RWPE2 (cell line): ENCODE results near the gene SLC66A2.
"Not testable (repeated sequence)": the region's sequence is repeated elsewhere in the genome, so short reads cannot be mapped to it uniquely, and the experiment has no call there.

ENCODE experiments used
- ATAC-seq: fragments of 200-7000 bp; cut with Tn5 transposase; 3 replicates; pipeline ENCODE4 v1.9.1; 2021; ENCODE audit warnings: low read depth
- DNase-seq: peaks from one replicate; pipeline ENCODE4 v3.0.0-alpha.2; 2020; ENCODE audit warnings: low spot score
- H3K27ac ChIP-seq: fragments of 450-650 bp; 2 replicates; pipeline ENCODE4 v1.5.1; 2017; ENCODE audit warnings: mild to moderate bottlenecking; ENCODE audit not compliant: poor library complexity, severe bottlenecking
- H3K27me3 ChIP-seq: fragments of 250-450 bp; sonication (Bioruptor Pico); 2 replicates; pipeline ENCODE4 v1.5.1; 2021; ENCODE audit warnings: mild to moderate bottlenecking, moderate library complexity; ENCODE audit not compliant: insufficient read depth, poor library complexity, severe bottlenecking
- H3K36me3 ChIP-seq: fragments of 250-450 bp; sonication (Bioruptor Pico); 2 replicates; pipeline ENCODE4 v1.5.1; 2020; ENCODE audit warnings: low read depth, mild to moderate bottlenecking, moderate library complexity
- H3K4me1 ChIP-seq: fragments of 250-450 bp; sonication (Bioruptor Pico); 2 replicates; pipeline ENCODE4 v1.5.1; 2021; ENCODE audit warnings: mild to moderate bottlenecking, moderate library complexity; ENCODE audit not compliant: insufficient read depth, poor library complexity, severe bottlenecking
- H3K4me3 ChIP-seq: fragments of 250-450 bp; sonication (Bioruptor Pico); 2 replicates; pipeline ENCODE4 v1.5.1; 2021; ENCODE audit warnings: mild to moderate bottlenecking, moderate library complexity; ENCODE audit not compliant: severe bottlenecking
- H3K9me3 ChIP-seq: fragments of 250-450 bp; sonication (Bioruptor Pico); 2 replicates; pipeline ENCODE4 v1.5.1; 2021; ENCODE audit warnings: mild to moderate bottlenecking, moderate library complexity; ENCODE audit not compliant: severe bottlenecking
- CTCF ChIP-seq: fragments of 450-650 bp; IDR thresholded peaks from one replicate; pipeline ENCODE4 v1.5.1; 2017; ENCODE audit warnings: mild to moderate bottlenecking, moderate library complexity; ENCODE audit not compliant: poor library complexity, severe bottlenecking

Gene SLC66A2

GRCh38 chr18:79951545-79952455 lies at the start of gene SLC66A2:
Gene SLC66A2, minus strand, starts transcription at chr18:79951653. Its CDS starts 727 bp downstream, at chr18:79950926.
- DNase-seq, result no peak
- ATAC-seq, result peak; percentile 86
- peak within 1 kb of the TSS; percentile 83 for H3K4me3 ChIP-seq
- TF ChIP-seq CTCF, result no peak
- H3K27me3 ChIP-seq, result no peaks in the 10 kb centered on the region
- H3K36me3 ChIP-seq, result peaks cover 11% of the 10 kb centered on the region
- peaks cover 5% of the 10 kb centered on the region for H3K4me1 ChIP-seq
- no peaks in the 10 kb centered on the region for H3K9me3 ChIP-seq
- peak within 1 kb of the TSS; percentile 45 for H3K27ac ChIP-seq

- DNase-seq (no peak), ATAC-seq (no peak)
- no peak for TF ChIP-seq CTCF
- Histone ChIP-seq H3K36me3 (no peaks in the 10 kb centered on the region), H3K27me3 (no peaks in the 10 kb centered on the region), H3K9me3 (peaks cover 9% of the 10 kb centered on the region), H3K4me3 (no peak overlapping the region), H3K4me1 (no peaks in the 10 kb centered on the region), H3K27ac (no peak overlapping the region)
Measured at GRCh38 chr18:80000877-80001276, 49.4 kb upstream of the SLC66A2 start.

GRCh38 chr18:79999701-80000100 lies 48.2 kb upstream of the SLC66A2 start:
- not testable (repeated sequence) for ATAC-seq, H3K36me3 ChIP-seq, H3K27ac ChIP-seq, DNase-seq, H3K4me1 ChIP-seq, H3K27me3 ChIP-seq, H3K9me3 ChIP-seq, H3K4me3 ChIP-seq

GRCh38 chr18:79991494-79991893 lies 40.0 kb upstream of the SLC66A2 start:
- no peak for DNase-seq
- H3K27me3 ChIP-seq, result no peaks in the 10 kb centered on the region
- H3K9me3 ChIP-seq, result no peaks in the 10 kb centered on the region
- no peak for ATAC-seq
- H3K36me3 ChIP-seq, result peaks cover 1% of the 10 kb centered on the region; the same call in 1 of the 2 replicates
- peaks cover under 1% of the 10 kb centered on the region for H3K4me1 ChIP-seq
- H3K4me3 ChIP-seq, result no peak overlapping the region
- no peak overlapping the region for H3K27ac ChIP-seq
- no peak for TF ChIP-seq CTCF

- ATAC-seq, result no peak; the same call in 2 of the 3 replicates
- Histone ChIP-seq H3K27me3 (no peaks in the 10 kb centered on the region), H3K9me3 (no peaks in the 10 kb centered on the region)
Measured at GRCh38 chr18:79989195-79989497, 37.7 kb upstream of the SLC66A2 start.

More at GRCh38 chr18:79989195-79989497, 37.7 kb upstream of the SLC66A2 start:
- H3K36me3 ChIP-seq, result peaks cover 25% of the 10 kb centered on the region
- peaks cover 4% of the 10 kb centered on the region for H3K4me1 ChIP-seq
- TF ChIP-seq CTCF, result no peak
- peak overlapping the region; percentile 77 for H3K27ac ChIP-seq
- H3K4me3 ChIP-seq, result peak overlapping the region; percentile 73
- DNase-seq, result no peak
